Lower leg skin (tissue), 3 donors: ENCODE measurements around the gene PAK4.

ENCODE experiments used
- CTCF ChIP-seq, 3 donors: fragments of 450-650 bp; IDR thresholded peaks; one replicate each; pipeline ENCODE4 v1.5.1; 2016; ENCODE audit warnings: antibody characterized with exemption in 3 of 3, mild to moderate bottlenecking in 3 of 3, moderate library complexity in 2 of 3
- POLR2A ChIP-seq, 2 donors: fragments of 450-650 bp; IDR thresholded peaks; one replicate each; pipeline ENCODE4 v1.6.1; 2016 to 2017; ENCODE audit warnings: antibody characterized with exemption in 2 of 2, mild to moderate bottlenecking in 1 of 2, moderate library complexity in 1 of 2

- TF ChIP-seq CTCF (IDR thresholded peaks at IDR 0.05) (no peak), POLR2A (IDR thresholded peaks at IDR 0.05) (no peak)
Measured at GRCh38 chr19:39100500-39101166, 25.0 kb upstream of the PAK4 start.
